Mammary epithelial cell (primary cell): ENCODE results near the gene FCHSD2.

ENCODE experiments used
- EZH2 ChIP-seq: IDR thresholded peaks from 2 replicates; pipeline ENCODE4 v1.6.1; 2012; ENCODE audit warnings: low read length, inconsistent platforms, borderline replicate concordance
- TF ChIP-seq, protein P1 (sequence below), 2 donors: IDR thresholded peaks in 1 of 2; conservative IDR thresholded peaks in 1 of 2; 2 replicates each; pipeline ENCODE4 v1.5.1; 2011 to 2012; ENCODE audit warnings: inconsistent platforms in 2 of 2, low read length in 2 of 2, mild to moderate bottlenecking in 2 of 2, control low read depth in 1 of 2, low read depth in 1 of 2; ENCODE audit not compliant: insufficient read depth in 1 of 2; ENCODE audit errors: extremely low read depth in 1 of 2

DNA sequence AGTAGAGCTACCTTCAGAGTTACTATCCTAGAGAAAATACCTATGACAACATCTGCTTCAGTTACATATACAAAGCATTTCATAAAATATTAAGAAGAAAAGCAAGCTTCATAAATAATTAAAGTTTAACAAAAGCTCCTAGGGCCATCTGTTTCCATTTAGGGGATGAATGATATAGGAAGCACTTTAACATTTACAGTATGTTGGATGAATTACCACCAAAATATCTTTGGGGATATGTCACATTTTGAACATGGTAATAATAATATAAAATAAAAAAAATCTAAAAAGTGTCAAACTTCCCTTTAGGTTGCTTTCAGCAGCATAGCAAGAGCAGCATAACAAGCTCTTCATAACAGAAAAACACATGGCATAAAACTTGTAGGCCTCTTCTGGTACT lies 223.3 kb downstream of the FCHSD2 start:
- TF ChIP-seq, protein P1, sequence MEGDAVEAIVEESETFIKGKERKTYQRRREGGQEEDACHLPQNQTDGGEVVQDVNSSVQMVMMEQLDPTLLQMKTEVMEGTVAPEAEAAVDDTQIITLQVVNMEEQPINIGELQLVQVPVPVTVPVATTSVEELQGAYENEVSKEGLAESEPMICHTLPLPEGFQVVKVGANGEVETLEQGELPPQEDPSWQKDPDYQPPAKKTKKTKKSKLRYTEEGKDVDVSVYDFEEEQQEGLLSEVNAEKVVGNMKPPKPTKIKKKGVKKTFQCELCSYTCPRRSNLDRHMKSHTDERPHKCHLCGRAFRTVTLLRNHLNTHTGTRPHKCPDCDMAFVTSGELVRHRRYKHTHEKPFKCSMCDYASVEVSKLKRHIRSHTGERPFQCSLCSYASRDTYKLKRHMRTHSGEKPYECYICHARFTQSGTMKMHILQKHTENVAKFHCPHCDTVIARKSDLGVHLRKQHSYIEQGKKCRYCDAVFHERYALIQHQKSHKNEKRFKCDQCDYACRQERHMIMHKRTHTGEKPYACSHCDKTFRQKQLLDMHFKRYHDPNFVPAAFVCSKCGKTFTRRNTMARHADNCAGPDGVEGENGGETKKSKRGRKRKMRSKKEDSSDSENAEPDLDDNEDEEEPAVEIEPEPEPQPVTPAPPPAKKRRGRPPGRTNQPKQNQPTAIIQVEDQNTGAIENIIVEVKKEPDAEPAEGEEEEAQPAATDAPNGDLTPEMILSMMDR (conservative IDR thresholded peaks at IDR 0.05 in 1 of 2, IDR thresholded peaks at IDR 0.05 in 1 of 2; ENCODE audit: extremely low read depth in 1 of 2, insufficient read depth in 1 of 2, low read depth in 1 of 2, low read length in 2 of 2): no peak
- TF ChIP-seq EZH2: no peak
